ENCODE data around the gene CDH16. TPM values are rescaled to one million over a fixed set of nuclear protein-coding genes. Genes with fewer than 3 reads are reported as not detected.

Gene CDH16
- total and polyA plus RNA-seq, 2 of the 13 experiments (the other 11 are each of a cell fraction or from before 2014, with no cell fraction given), result 2.7 to 3.9 TPM

DNA sequence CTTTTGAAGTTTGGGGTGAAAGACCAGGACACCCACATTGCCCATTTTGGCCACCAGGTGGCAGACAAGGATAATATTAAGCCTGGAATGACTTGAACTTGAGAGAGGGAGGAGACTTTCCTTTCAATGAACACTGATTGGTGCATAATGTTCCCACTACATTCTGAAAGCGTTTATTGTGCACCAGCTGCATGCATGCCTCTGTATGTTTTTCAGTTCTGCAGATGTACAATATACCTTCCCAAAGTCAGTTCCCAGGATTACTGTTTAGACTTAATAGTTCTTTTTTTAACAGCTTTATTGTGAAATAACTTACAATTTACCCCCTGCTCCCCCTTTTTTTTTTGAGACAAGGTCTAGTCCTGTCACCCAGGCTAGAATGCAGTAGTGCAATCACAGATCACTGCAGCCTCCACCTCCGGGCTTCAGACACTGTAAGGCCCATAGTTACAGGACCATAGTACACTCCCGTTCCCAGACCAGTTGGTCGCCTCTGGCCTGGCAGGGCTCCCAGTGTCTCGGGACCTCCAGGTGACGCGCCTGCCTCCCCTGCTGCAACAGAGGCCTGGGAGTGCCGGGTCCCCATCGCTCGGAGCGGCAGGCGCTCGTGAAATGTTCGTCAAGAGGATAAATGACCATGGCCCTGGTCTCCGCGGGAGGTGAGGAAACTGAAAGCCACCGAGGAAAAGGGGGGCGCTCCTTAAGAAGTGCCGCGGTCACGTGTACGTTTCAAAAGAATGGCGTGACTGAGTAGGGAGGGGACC lies 28.8 kb upstream of the CDH16 start (continued):
- TF ChIP-seq TP53 (CRISPR knock-in tag; conservative IDR thresholded peaks at IDR 0.05), result no peak; the same call in 1 of the 2 replicates

- BruUV-seq (replicated peaks), result no TSS peak
- 0 out of 2 replicates have a peak, but pooled peaks cover 5% of the 10 kb centered on the region for H3K9me3 ChIP-seq (ENCODE audit: low read length)
- no peak overlapping the region for H3K4me3 ChIP-seq (replicated peaks in 1 of 3; ENCODE audit: insufficient read depth in 1 of 3, low read depth in 2 of 3, low read length in 3 of 3)
- ChIA-PET POLR2A (no interaction called here), CTCF (ENCODE audit: low intra/inter-chr PET ratio, low total read pairs) (interaction anchor here (0.9 to 2.1 kb wide), 4 partner anchors 13 to 239 kb away, joined by 3 to 17 read pairs (median 4); no protein-coding TSS in a partner anchor)
- intact Hi-C loops (cut with micrococcal nuclease; ENCODE audit: unreplicated experiment), result loop anchor here (1.0 kb wide), 2 partner anchors 10 to 52 kb away; no protein-coding TSS in a partner anchor
- FAIRE-seq, result no peak
- peaks cover 4 to 24% of the 10 kb centered on the region in 2 experiments; a peak in 4 of 5 replicates for H3K27me3 ChIP-seq (ENCODE audit: control insufficient read depth in 1 of 2, insufficient read depth in 2 of 2, low read length in 2 of 2)
- H4K20me1 ChIP-seq (ENCODE audit: insufficient read depth, low read length), result no peaks in the 10 kb centered on the region; the same call in 1 of the 2 replicates
- H2AFZ ChIP-seq (ENCODE audit: low read length), result no peak overlapping the region
- H3K4me2 ChIP-seq (ENCODE audit: low read depth, low read length), result peak overlapping the region; percentile 75
- ATAC-seq, result no peak
- no peak overlapping the region for H3K27ac ChIP-seq (ENCODE audit: extremely low read length, insufficient read depth, low read length)
- H3K4me1 ChIP-seq (ENCODE audit: insufficient read depth, low read length), result peaks cover 34% of the 10 kb centered on the region
- no peaks in the 10 kb centered on the region for H3K79me2 ChIP-seq (ENCODE audit: insufficient read depth, low read length)
- in situ Hi-C loops (cut with HindIII; ENCODE audit: extremely low pct_ligation_motif_present, low pct_unique_long_range_greater_than_20kb), result no loop called here
- DNase-seq (ENCODE audit: low spot score), result no peak
- H3K9ac ChIP-seq (ENCODE audit: insufficient read depth, low read depth, low read length), result no peak overlapping the region
- WGBS (ENCODE audit: low lambda C conversion rate), result 11% methylated on average over 5 of the region's 5 CpGs
- H3K36me3 ChIP-seq (replicated peaks in 1 of 2; ENCODE audit: control insufficient read depth in 1 of 2, insufficient read depth in 2 of 2, low read length in 2 of 2), result peaks cover 4 to 20% of the 10 kb centered on the region in 2 experiments; a peak in 4 of 5 replicates
- TF ChIP-seq ZNF30 (CRISPR knock-in tag; IDR thresholded peaks at IDR 0.05) (no peak), CREM (IDR thresholded peaks at IDR 0.05) (0 out of 2 replicates have a peak, but pooled peaks have one; percentile 11), CREM (CRISPR knock-in tag; IDR thresholded peaks at IDR 0.05) (no peak), ZNF646 (CRISPR knock-in tag; IDR thresholded peaks at IDR 0.05) (no peak), CREB1 (IDR thresholded peaks at IDR 0.05) (no peak), CREB1 (CRISPR knock-in tag; IDR thresholded peaks at IDR 0.05) (0 out of 2 replicates have a peak, but pooled peaks have one; percentile 51), TBX2 (CRISPR knock-in tag; IDR thresholded peaks at IDR 0.05; ENCODE audit: borderline replicate concordance) (no peak), ZFP36L1 (CRISPR knock-in tag; IDR thresholded peaks at IDR 0.05) (0 out of 2 replicates have a peak, but pooled peaks have one; percentile 6), PHF21A (CRISPR knock-in tag; IDR thresholded peaks at IDR 0.05) (0 out of 2 replicates have a peak, but pooled peaks have one; percentile 13), SMAD9 (CRISPR knock-in tag; IDR thresholded peaks at IDR 0.05) (0 out of 2 replicates have a peak, but pooled peaks have one; percentile 39), NR2F1 (CRISPR knock-in tag; IDR thresholded peaks at IDR 0.05) (0 out of 4 replicates have a peak, but pooled peaks of 1 of the 2 experiments have one; percentile 15)
- TF ChIP-seq, protein P1, sequence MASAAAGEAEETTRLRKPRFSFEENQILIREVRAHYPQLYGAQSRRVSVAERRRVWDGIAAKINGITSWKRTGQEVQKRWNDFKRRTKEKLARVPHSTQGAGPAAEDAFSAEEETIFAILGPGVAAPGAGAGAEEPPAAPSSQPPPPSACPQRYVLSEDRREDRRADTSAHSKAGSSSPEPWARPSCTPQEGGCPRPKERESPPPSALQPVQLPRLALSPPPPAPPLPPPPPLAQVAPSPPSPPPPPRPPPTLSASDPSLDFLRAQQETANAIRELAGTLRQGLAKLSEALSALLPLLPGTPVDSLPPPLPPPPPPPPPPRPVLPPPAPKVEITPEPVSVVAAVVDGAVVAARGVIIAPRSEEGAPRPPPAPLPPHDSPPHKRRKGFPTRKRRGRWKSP (CRISPR knock-in tag; IDR thresholded peaks at IDR 0.05), result 0 out of 2 replicates have a peak, but pooled peaks have one; percentile 54
These were observed 28.3 kb upstream of the CDH16 start for GRCh38 chr16:66946974-66947301.

All from HepG2 (cell line).